HCT116 (cell line): Measurements from ENCODE around the gene GTSF1L. TPM values are rescaled to one million over a fixed set of nuclear protein-coding genes. Genes with fewer than 3 reads are reported as not detected.

ENCODE experiments used
- ATAC-seq: fragments of 200-7000 bp; cut with Tn5 transposase; 2 replicates; pipeline ENCODE4 v1.9.1; 2020; ENCODE audit warnings: mild to moderate bottlenecking, moderate library complexity
- BruUV-seq: library from RNA; stranded (reverse); fragments of 400-500 nt; replicated peaks from 2 replicates; lab custom pipeline; 2021; lab: Mats Ljungman, UMichigan
- CTCF ChIA-PET: fragments of 300-600 bp; sonication (Branson Sonifier 250); formaldehyde crosslinking; loops from one replicate; lab custom pipeline; 2021; ENCODE audit warnings: antibody characterized with exemption; lab: Charles Lee
- POLR2A ChIA-PET: fragments of 300-600, 350-600 bp; sonication (Branson Sonifier 250); formaldehyde crosslinking; loops from one replicate; lab custom pipeline; 2021; ENCODE audit warnings: antibody characterized with exemption; lab: Charles Lee
- RAD21 ChIA-PET, 2 experiments: fragments of 300-600 bp; sonication (Branson Sonifier 250); formaldehyde crosslinking; loops; one replicate each; lab custom pipeline; 2023; ENCODE audit warnings: low total read pairs in 2 of 2; ENCODE audit not compliant: uncharacterized antibody in 2 of 2, unreplicated experiment in 2 of 2, low non-redundant PET in 1 of 2; lab: Charles Lee
- DNase-seq: peaks from one replicate; pipeline ENCODE4 v3.0.0-alpha.2; 2010; ENCODE audit warnings: low read depth, low spot score
- H2AFZ ChIP-seq: fragments of 200-600 bp; shearing (Covaris generic), sonication (generic); 2 replicates; pipeline ENCODE4 v1.6.1; 2017; ENCODE audit warnings: low read depth, mixed run types, mixed read lengths, antibody characterized with exemption, low read length; ENCODE audit not compliant: poor library complexity, severe bottlenecking
- H3K27ac ChIP-seq: 2 replicates; pipeline ENCODE4 v1.5.1; 2012; ENCODE audit warnings: low read depth, low read length
- H3K27me3 ChIP-seq: fragments of 200-600 bp; sonication (generic); 2 replicates; pipeline ENCODE4 v1.6.1; 2016; ENCODE audit warnings: mixed run types, low read length, mixed read lengths; ENCODE audit not compliant: insufficient read depth
- H3K36me3 ChIP-seq, 2 experiments: fragments of 200-500 bp in 1 of 2; fragments of 200-600 bp in 1 of 2; sonication (Bioruptor generic) in 1 of 2; sonication (generic) in 1 of 2; 2 replicates each; pipeline versions ENCODE4 v1.5.1 to v1.6.1; 2014 to 2016; ENCODE audit warnings: low read length in 2 of 2, inconsistent platforms in 1 of 2, mixed read lengths in 1 of 2, mixed run types in 1 of 2; ENCODE audit not compliant: insufficient read depth in 2 of 2, control insufficient read depth in 1 of 2
- H3K4me1 ChIP-seq, 2 experiments: fragments of 200-600 bp in 1 of 2; sonication (generic) in 1 of 2; 2 replicates each; pipeline versions ENCODE4 v1.5.1 to v1.6.1; 2012 to 2017; ENCODE audit warnings: low read length in 2 of 2, inconsistent platforms in 1 of 2, mild to moderate bottlenecking in 1 of 2, mixed read lengths in 1 of 2, mixed run types in 1 of 2, moderate library complexity in 1 of 2; ENCODE audit not compliant: insufficient read depth in 2 of 2, control insufficient read depth in 1 of 2
- H3K4me2 ChIP-seq: fragments of 200-600 bp; sonication (generic); 2 replicates; pipeline ENCODE4 v1.6.1; 2017; ENCODE audit warnings: mixed run types, low read length, mixed read lengths
- H3K4me3 ChIP-seq, 2 experiments: fragments of 200-600 bp in 1 of 2; sonication (generic) in 1 of 2; replicated peaks in 1 of 2; 2 replicates each; pipeline ENCODE4 v1.5.1; 2011 to 2016; ENCODE audit warnings: low read length in 2 of 2, control low read depth in 1 of 2, low read depth in 1 of 2, mild to moderate bottlenecking in 1 of 2, mixed read lengths in 1 of 2, mixed run types in 1 of 2
- H3K79me2 ChIP-seq: fragments of 200-600 bp; sonication (generic); 2 replicates; pipeline ENCODE4 v1.6.1; 2017; ENCODE audit warnings: mild to moderate bottlenecking, mixed run types, low read length, moderate library complexity, mixed read lengths; ENCODE audit not compliant: insufficient read depth
- H3K9ac ChIP-seq: fragments of 200-600 bp; sonication (generic); 2 replicates; pipeline ENCODE4 v1.6.1; 2016; ENCODE audit warnings: low read length, mixed read lengths
- H3K9me2 ChIP-seq: fragments of 200-600 bp; sonication (generic), shearing (Covaris generic); 2 replicates; pipeline ENCODE4 v1.6.1; 2017; ENCODE audit warnings: mixed run types, mild to moderate bottlenecking, moderate library complexity; ENCODE audit not compliant: insufficient read depth
- H3K9me3 ChIP-seq, 2 experiments: fragments of 200-500 bp in 1 of 2; fragments of 200-600 bp in 1 of 2; sonication (Bioruptor generic) in 1 of 2; sonication (generic) in 1 of 2; 2 replicates each; pipeline ENCODE4 v1.6.1; 2014 to 2017; ENCODE audit warnings: low read length in 2 of 2, mixed read lengths in 2 of 2, inconsistent platforms in 1 of 2, low read depth in 1 of 2, mild to moderate bottlenecking in 1 of 2, mixed run types in 1 of 2, moderate library complexity in 1 of 2; ENCODE audit not compliant: control insufficient read depth in 1 of 2, insufficient read depth in 1 of 2
- H4K20me1 ChIP-seq: fragments of 200-600 bp; sonication (generic), shearing (Covaris generic); 2 replicates; pipeline ENCODE4 v1.6.1; 2017; ENCODE audit warnings: mixed run types, mild to moderate bottlenecking, moderate library complexity; ENCODE audit not compliant: insufficient read depth
- ATF3 ChIP-seq: IDR thresholded peaks from 2 replicates; pipeline ENCODE4 v1.6.1; 2012
- CBX3 ChIP-seq: IDR thresholded peaks from 2 replicates; pipeline ENCODE4 v1.6.1; 2012; ENCODE audit warnings: low read depth
- CEBPB ChIP-seq: IDR thresholded peaks from 2 replicates; pipeline ENCODE4 v1.6.1; 2012; ENCODE audit warnings: low read depth
- EGR1 ChIP-seq: IDR thresholded peaks from 2 replicates; pipeline ENCODE4 v1.6.1; 2012; ENCODE audit warnings: low read depth
- ELF1 ChIP-seq: IDR thresholded peaks from 2 replicates; pipeline ENCODE4 v1.6.1; 2012; ENCODE audit warnings: low read depth, borderline replicate concordance
- EZH2 ChIP-seq: fragments of 200-600 bp; sonication (generic); IDR thresholded peaks from 2 replicates; pipeline ENCODE4 v1.6.1; 2017; ENCODE audit warnings: antibody characterized with exemption, mixed run types
- JUND ChIP-seq: IDR thresholded peaks from 2 replicates; pipeline ENCODE4 v1.6.1; 2012
- POLR2A ChIP-seq: IDR thresholded peaks from 2 replicates; pipeline ENCODE4 v1.7.0; 2011; ENCODE audit warnings: borderline replicate concordance; ENCODE audit not compliant: insufficient read depth, insufficient read length; ENCODE audit errors: extremely low read depth
- TCF7L2 ChIP-seq: IDR thresholded peaks from 2 replicates; pipeline ENCODE4 v1.7.0; 2011; ENCODE audit warnings: borderline replicate concordance, inconsistent platforms; ENCODE audit not compliant: insufficient read depth, insufficient read length; ENCODE audit errors: extremely low read depth
- YY1 ChIP-seq: IDR thresholded peaks from 2 replicates; pipeline ENCODE4 v1.6.1; 2011; ENCODE audit warnings: low read length, low read depth, moderate library complexity, mild to moderate bottlenecking; ENCODE audit not compliant: insufficient replicate concordance; ENCODE audit errors: extremely low read depth
- intact Hi-C: fragments of 100-400 bp; cut with micrococcal nuclease; formaldehyde crosslinking; loops from 2 replicates; pipeline ENCODE4 v1.10.0; 2022
- total RNA-seq: library from RNA; stranded (reverse); gene quantifications from one replicate; pipeline ENCODE4 v1.2.1, GENCODE V29; 2021; ENCODE audit not compliant: unreplicated experiment

GTSF1L gene
- total RNA-seq, 1 experiment from 2014 or later, result not detected

- ChIA-PET POLR2A (no interaction called here), CTCF (interaction anchor here (1.4 kb wide), 1 partner anchor 328 kb away, joined by 3 read pairs; no protein-coding TSS in a partner anchor)
- no peaks in the 10 kb centered on the region for H3K27me3 ChIP-seq
These were observed 25.9 kb upstream of the GTSF1L start for GRCh38 chr20:43752561-43753301.

GRCh38 chr20:43752051-43752360 lies 25.2 kb upstream of the GTSF1L start:
- no TSS peak for BruUV-seq
- Histone ChIP-seq H3K4me2 (no peak overlapping the region), H3K4me1 (peaks cover 0 to 17% of the 10 kb centered on the region in 2 experiments; a peak in 2 of 4 replicates), H3K4me3 (no peak overlapping the region), H3K27me3 (no peaks in the 10 kb centered on the region), H3K9me2 (no peaks in the 10 kb centered on the region), H3K27ac (no peak overlapping the region), H3K79me2 (no peaks in the 10 kb centered on the region), H3K36me3 (no peaks in the 10 kb centered on the region), H3K9ac (no peak overlapping the region), H2AFZ (no peak overlapping the region), H3K9me3 (no peaks in the 10 kb centered on the region), H4K20me1 (no peaks in the 10 kb centered on the region)
- RAD21 ChIA-PET, result no interaction called here
- no peak for ATAC-seq
- intact Hi-C loops, result no loop called here
- TF ChIP-seq TCF7L2 (no peak), EGR1 (no peak), YY1 (no peak), ATF3 (no peak), EZH2 (no peak), JUND (no peak), POLR2A (no peak)
- CTCF ChIA-PET, result interaction anchor here (1.4 kb wide), 1 partner anchor 329 kb away, joined by 3 read pairs; no protein-coding TSS in a partner anchor
- DNase-seq, result no peak
- POLR2A ChIA-PET, result no interaction called here

More at GRCh38 chr20:43752561-43753301, 25.9 kb upstream of the GTSF1L start:
- H3K9ac ChIP-seq, result no peak overlapping the region
- no peak overlapping the region for H2AFZ ChIP-seq
- intact Hi-C loops, result no loop called here
- H3K4me1 ChIP-seq, result peaks cover 0 to 17% of the 10 kb centered on the region in 2 experiments; a peak in 2 of 4 replicates
- no peak for TF ChIP-seq CEBPB
- TF ChIP-seq ELF1, result no peak
- TF ChIP-seq CBX3, result no peak
- TF ChIP-seq ATF3, result no peak
- no peak overlapping the region for H3K4me2 ChIP-seq
- no peaks in the 10 kb centered on the region for H3K9me3 ChIP-seq
- ATAC-seq (no peak), DNase-seq (no peak)
- no TSS peak for BruUV-seq
- no peaks in the 10 kb centered on the region for H3K9me2 ChIP-seq
- H3K79me2 ChIP-seq, result no peaks in the 10 kb centered on the region
- H4K20me1 ChIP-seq, result no peaks in the 10 kb centered on the region
- H3K36me3 ChIP-seq, result no peaks in the 10 kb centered on the region
- RAD21 ChIA-PET, result no interaction called here
- H3K4me3 ChIP-seq, result no peak overlapping the region
- H3K27ac ChIP-seq, result no peak overlapping the region
